ENCODE measurements around the gene LEF1. TPM values are rescaled to one million over a fixed set of nuclear protein-coding genes. Genes with fewer than 3 reads are reported as not detected.
A peak's percentile ranks its signal among the peaks of the same experiment; 100 is the strongest.
"Not testable (repeated sequence)": the region's sequence is repeated elsewhere in the genome, so short reads cannot be mapped to it uniquely, and the experiment has no call there.

LEF1 gene
- total RNA-seq, 3 donors from 2014 or later: 140 to 165 (median 148) TPM

DNA sequence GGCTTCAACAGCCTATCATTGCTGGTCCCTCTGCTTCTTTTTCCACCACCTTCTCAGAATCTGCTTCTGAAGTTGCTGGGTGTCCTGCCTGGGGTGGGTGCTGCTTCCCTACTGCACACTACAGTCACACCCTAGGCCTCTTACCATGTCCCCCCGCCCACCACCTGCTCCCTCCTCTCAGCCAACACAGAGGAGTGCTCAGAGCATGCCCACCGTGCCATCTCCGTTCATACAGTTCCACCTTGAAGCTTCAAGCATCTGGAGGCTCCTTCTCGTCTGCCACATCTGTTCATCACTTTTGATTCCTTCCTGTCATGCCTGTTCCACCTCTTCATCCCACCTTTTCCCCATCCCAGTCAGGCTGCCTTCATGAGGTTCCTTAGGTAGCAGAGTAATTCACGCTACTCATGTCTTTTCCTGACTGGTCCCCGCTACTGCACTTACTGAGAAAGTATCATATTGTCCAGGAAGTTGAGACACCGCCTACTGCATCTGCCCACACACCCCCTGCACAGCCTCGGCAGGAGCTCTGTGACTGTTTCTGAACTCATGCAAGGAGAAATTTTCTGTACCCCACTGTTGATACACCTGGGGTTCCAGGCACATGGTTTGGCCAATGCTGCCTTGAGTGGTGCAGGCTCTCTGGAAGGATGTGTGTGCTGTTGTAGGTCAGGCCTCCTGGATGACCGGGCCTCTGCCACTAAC, 139.6 kb downstream of the LEF1 start:
- peak overlapping the region; percentile 9 for H3K4me3 Mint-ChIP-seq
- peak; percentile 54 for DNase-seq

DNA sequence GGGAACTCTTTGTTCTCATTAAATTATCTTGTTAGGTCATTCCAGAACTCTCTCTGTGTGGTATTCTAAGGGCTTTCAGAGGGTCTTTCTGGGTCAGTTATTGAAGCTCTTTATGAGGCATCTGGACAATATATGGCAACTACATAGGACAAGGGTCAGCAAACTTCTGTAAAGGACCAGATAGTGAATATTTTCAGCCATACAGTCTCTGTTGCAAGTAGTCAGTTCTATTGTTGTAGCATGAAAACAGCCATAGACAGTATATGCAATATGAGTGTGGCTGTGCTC, 143.9 kb downstream of the LEF1 start:
- H3K36me3 Mint-ChIP-seq (ENCODE audit: insufficient read depth): peaks cover 29% of the 10 kb centered on the region
- no peak for ATAC-seq

More for the DNA sequence above, 139.6 kb downstream of the LEF1 start:
- Mint-ChIP-seq H3K4me1 (ENCODE audit: low read depth) (peaks cover 46% of the 10 kb centered on the region), H3K9me3 (no peaks in the 10 kb centered on the region), H3K27me3 (ENCODE audit: low read depth) (no peaks in the 10 kb centered on the region), H3K36me3 (ENCODE audit: insufficient read depth) (peaks cover 18% of the 10 kb centered on the region)
- peak; percentile 30 to 34 for ATAC-seq

GRCh38 chr4:108024085-108024877, 144.5 kb downstream of the LEF1 start:
- Mint-ChIP-seq H3K4me3 (no peak overlapping the region), H3K27me3 (ENCODE audit: low read depth) (no peaks in the 10 kb centered on the region), H3K4me1 (ENCODE audit: low read depth) (peaks cover 12% of the 10 kb centered on the region), H3K9me3 (no peaks in the 10 kb centered on the region), H3K36me3 (ENCODE audit: insufficient read depth) (peaks cover 29% of the 10 kb centered on the region)
- DNase-seq (no peak), ATAC-seq (no peak)

More for the DNA sequence above, 143.9 kb downstream of the LEF1 start:
- no peak for DNase-seq
- no peaks in the 10 kb centered on the region for H3K27me3 Mint-ChIP-seq (ENCODE audit: low read depth)
- no peak overlapping the region for H3K4me3 Mint-ChIP-seq
- H3K9me3 Mint-ChIP-seq: no peaks in the 10 kb centered on the region
- peaks cover 13% of the 10 kb centered on the region for H3K4me1 Mint-ChIP-seq (ENCODE audit: low read depth)

DNA sequence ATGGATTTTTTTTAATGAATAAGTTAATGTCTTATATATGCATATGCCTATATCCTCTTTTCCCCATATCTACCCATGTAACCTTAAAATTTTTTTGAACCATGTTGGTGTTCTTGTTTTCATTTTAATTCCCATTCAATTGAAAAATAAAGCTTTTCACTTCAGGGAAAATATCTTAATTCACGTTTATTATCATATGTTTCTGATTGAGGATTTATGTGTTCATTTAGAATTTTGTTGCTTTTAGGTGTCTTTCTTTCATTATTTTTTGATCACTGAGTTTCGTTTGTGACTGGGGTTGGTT, 149.9 kb downstream of the LEF1 start:
- Mint-ChIP-seq H3K9me3 (no peaks in the 10 kb centered on the region), H3K4me1 (ENCODE audit: low read depth) (peaks cover 11% of the 10 kb centered on the region), H3K4me3 (no peak overlapping the region), H3K27me3 (ENCODE audit: low read depth) (no peaks in the 10 kb centered on the region), H3K36me3 (ENCODE audit: insufficient read depth) (peaks cover 25% of the 10 kb centered on the region)
- no peak for DNase-seq
- no peak for ATAC-seq

GRCh38 chr4:108018040-108018883, 150.5 kb downstream of the LEF1 start:
- Mint-ChIP-seq H3K9me3 (no peaks in the 10 kb centered on the region), H3K36me3 (ENCODE audit: insufficient read depth) (peaks cover 21% of the 10 kb centered on the region), H3K27me3 (ENCODE audit: low read depth) (no peaks in the 10 kb centered on the region), H3K4me3 (no peak overlapping the region), H3K4me1 (ENCODE audit: low read depth) (peaks cover 11% of the 10 kb centered on the region)
- peak; percentile 86 for DNase-seq
- peak; percentile 50 to 82 for ATAC-seq

- Mint-ChIP-seq H3K27me3 (ENCODE audit: low read depth) (no peaks in the 10 kb centered on the region), H3K4me1 (ENCODE audit: low read depth) (peaks cover 4% of the 10 kb centered on the region), H3K9me3 (no peaks in the 10 kb centered on the region), H3K4me3 (no peak overlapping the region), H3K36me3 (ENCODE audit: insufficient read depth) (peaks cover 28% of the 10 kb centered on the region)
- no peak for ATAC-seq
- DNase-seq: no peak
Observed at GRCh38 chr4:108013955-108014354, 154.8 kb downstream of the LEF1 start.

GRCh38 chr4:108013327-108013726, 155.4 kb downstream of the LEF1 start:
- no peaks in the 10 kb centered on the region for H3K27me3 Mint-ChIP-seq (ENCODE audit: low read depth)
- no peak for DNase-seq
- no peaks in the 10 kb centered on the region for H3K9me3 Mint-ChIP-seq
- peaks cover 26% of the 10 kb centered on the region for H3K36me3 Mint-ChIP-seq (ENCODE audit: insufficient read depth)
- ATAC-seq: no peak
- no peaks in the 10 kb centered on the region for H3K4me1 Mint-ChIP-seq (ENCODE audit: low read depth)
- H3K4me3 Mint-ChIP-seq: no peak overlapping the region

- not testable (repeated sequence) for H3K4me1 Mint-ChIP-seq (ENCODE audit: low read depth); H3K4me3 Mint-ChIP-seq; H3K27me3 Mint-ChIP-seq (ENCODE audit: low read depth); H3K9me3 Mint-ChIP-seq; ATAC-seq; DNase-seq
- H3K36me3 Mint-ChIP-seq (ENCODE audit: insufficient read depth): peaks cover 26% of the 10 kb centered on the region
Observed at GRCh38 chr4:108012382-108012781, 156.3 kb downstream of the LEF1 start.

DNA sequence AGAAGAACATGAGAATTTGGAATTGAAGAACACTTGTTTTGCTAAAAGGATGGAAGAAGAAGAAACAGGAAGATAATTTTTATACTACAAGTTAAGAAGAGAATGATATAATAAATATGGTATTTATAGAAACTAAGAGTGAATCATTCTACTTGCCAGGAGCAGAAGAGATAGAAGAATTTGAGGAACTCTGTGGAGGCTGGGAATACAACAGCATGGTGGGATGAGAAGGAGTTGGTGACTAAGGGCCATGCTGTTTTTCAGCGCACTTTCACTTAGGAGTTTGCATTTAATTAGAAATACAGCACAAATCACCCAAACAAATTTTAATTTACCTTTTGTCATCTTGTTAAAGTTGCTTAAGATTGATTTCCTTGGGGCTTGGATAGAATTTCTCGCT, 158.6 kb downstream of the LEF1 start:
- ATAC-seq (no peak), DNase-seq (no peak)
- Mint-ChIP-seq H3K36me3 (ENCODE audit: insufficient read depth) (peaks cover 19% of the 10 kb centered on the region), H3K4me3 (no peak overlapping the region), H3K9me3 (no peaks in the 10 kb centered on the region), H3K27me3 (ENCODE audit: low read depth) (no peaks in the 10 kb centered on the region), H3K4me1 (ENCODE audit: low read depth) (peaks cover 3% of the 10 kb centered on the region)

GRCh38 chr4:108008721-108009120, 160.0 kb downstream of the LEF1 start:
- Mint-ChIP-seq H3K4me3 (no peak overlapping the region), H3K9me3 (no peaks in the 10 kb centered on the region), H3K27me3 (ENCODE audit: low read depth) (no peaks in the 10 kb centered on the region), H3K36me3 (ENCODE audit: insufficient read depth) (peaks cover 16% of the 10 kb centered on the region), H3K4me1 (ENCODE audit: low read depth) (peaks cover 14% of the 10 kb centered on the region)
- DNase-seq (no peak), ATAC-seq (no peak)

GRCh38 chr4:108007984-108008383, 160.7 kb downstream of the LEF1 start:
- no peak overlapping the region for H3K4me3 Mint-ChIP-seq
- H3K9me3 Mint-ChIP-seq: no peaks in the 10 kb centered on the region
- ATAC-seq (no peak), DNase-seq (no peak)
- H3K4me1 Mint-ChIP-seq (ENCODE audit: low read depth): peaks cover 19% of the 10 kb centered on the region
- peaks cover 16% of the 10 kb centered on the region for H3K36me3 Mint-ChIP-seq (ENCODE audit: insufficient read depth)
- H3K27me3 Mint-ChIP-seq (ENCODE audit: low read depth): no peaks in the 10 kb centered on the region

DNA sequence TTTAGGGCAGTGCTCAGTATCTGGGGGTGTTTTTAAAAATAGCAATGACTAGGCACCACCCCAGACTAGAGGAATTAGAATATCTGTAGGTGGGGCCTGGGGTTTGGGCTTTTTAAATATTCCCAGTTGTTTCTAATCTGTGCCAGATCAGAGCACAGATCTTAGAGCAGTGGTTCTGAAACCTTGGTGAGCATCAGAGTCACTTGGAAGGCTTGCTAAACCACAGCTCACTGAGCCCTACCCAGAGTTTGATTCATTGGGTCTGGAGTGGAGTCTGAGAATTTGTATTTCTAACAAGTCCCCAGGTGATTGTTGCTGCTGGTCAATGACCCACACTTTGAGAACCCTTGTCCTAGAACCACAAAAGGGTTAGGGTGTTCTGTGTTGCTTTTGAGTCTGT, 162.4 kb downstream of the LEF1 start:
- no peak for DNase-seq
- Mint-ChIP-seq H3K4me1 (ENCODE audit: low read depth) (peaks cover 24% of the 10 kb centered on the region), H3K27me3 (ENCODE audit: low read depth) (no peaks in the 10 kb centered on the region), H3K9me3 (no peaks in the 10 kb centered on the region), H3K4me3 (no peak overlapping the region), H3K36me3 (ENCODE audit: insufficient read depth) (peaks cover 12% of the 10 kb centered on the region)
- peak in 1 of 2 donors; percentile 90 for ATAC-seq

GRCh38 chr4:108005807-108006206, 162.9 kb downstream of the LEF1 start:
- DNase-seq (no peak), ATAC-seq (no peak)
- H3K9me3 Mint-ChIP-seq: no peaks in the 10 kb centered on the region
- H3K27me3 Mint-ChIP-seq (ENCODE audit: low read depth): no peaks in the 10 kb centered on the region
- no peak overlapping the region for H3K4me3 Mint-ChIP-seq
- peaks cover 24% of the 10 kb centered on the region for H3K4me1 Mint-ChIP-seq (ENCODE audit: low read depth)
- H3K36me3 Mint-ChIP-seq (ENCODE audit: insufficient read depth): peaks cover 11% of the 10 kb centered on the region

GRCh38 chr4:108004646-108005045, 164.1 kb downstream of the LEF1 start:
- peaks cover 24% of the 10 kb centered on the region for H3K4me1 Mint-ChIP-seq (ENCODE audit: low read depth)
- DNase-seq (no peak), ATAC-seq (no peak)
- no peaks in the 10 kb centered on the region for H3K9me3 Mint-ChIP-seq
- peaks cover 14% of the 10 kb centered on the region for H3K36me3 Mint-ChIP-seq (ENCODE audit: insufficient read depth)
- no peaks in the 10 kb centered on the region for H3K27me3 Mint-ChIP-seq (ENCODE audit: low read depth)
- H3K4me3 Mint-ChIP-seq: no peak overlapping the region
